ENCODE data around the gene HYAL3.

Gene HYAL3

DNA sequence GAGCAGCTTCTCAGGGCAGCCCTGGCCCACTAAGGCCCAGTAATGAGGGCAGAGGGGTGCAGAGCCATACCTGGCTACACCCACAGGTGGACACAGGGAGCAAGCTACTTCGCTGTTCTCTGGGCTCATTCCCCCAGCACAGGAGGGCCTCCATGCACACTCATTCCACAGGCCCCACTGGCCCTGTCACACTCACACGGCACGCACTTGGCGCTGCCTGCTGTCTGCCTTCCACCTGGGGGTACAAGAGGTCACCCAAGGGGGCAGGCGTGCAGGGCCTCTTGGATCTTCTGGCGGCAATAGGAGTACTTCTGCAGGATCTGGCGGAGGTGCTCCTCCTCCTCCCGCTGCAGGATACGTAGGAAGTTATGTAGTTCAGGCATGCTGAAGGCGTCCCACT, 31.1 kb upstream of the HYAL3 start:
- DNase-seq (ENCODE audit: low spot score) = no peak

DNA sequence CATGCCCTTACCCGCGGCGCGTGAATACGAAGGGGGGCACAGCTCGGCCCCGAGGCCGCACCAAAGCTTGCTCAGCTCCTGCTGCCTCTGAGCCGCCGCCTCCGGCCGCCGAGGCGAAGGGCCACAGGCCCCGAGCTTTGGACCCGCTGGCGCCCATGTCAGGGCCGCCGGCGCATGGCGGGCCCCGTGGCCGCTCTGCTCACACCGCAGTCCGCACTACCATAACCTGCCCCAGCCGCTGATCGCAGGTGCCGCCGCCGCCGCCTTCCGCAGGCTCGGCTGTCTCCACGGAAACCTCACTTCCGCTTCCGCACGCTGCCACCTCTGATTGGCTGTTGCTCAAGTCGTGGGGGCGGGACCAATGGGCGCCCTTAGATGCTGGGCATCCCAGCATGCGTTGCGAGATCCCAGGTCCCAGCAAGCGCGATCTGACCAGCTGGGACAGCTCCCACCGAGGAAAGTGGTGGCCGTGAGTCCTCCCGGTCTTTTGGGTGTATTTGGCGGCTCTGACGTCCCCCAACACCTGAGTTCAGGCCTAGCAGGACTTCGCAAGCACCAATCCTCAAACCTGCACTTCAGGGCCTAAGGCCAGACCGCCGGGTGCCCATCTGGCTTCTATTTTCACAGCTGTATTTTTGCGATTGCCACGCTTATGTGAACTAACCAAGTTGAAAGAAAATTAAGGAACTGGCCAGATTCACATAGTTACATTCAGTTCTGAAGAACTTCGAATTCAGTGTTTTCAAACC, 28.9 kb upstream of the HYAL3 start, which contains the start of gene TUSC2:
Gene TUSC2, minus strand, starts transcription at position 281 of the 749 bp plus-strand sequence. Its CDS starts 124 bp downstream, at position 157.
- peak; percentile 97 for DNase-seq (ENCODE audit: low spot score)

DNA sequence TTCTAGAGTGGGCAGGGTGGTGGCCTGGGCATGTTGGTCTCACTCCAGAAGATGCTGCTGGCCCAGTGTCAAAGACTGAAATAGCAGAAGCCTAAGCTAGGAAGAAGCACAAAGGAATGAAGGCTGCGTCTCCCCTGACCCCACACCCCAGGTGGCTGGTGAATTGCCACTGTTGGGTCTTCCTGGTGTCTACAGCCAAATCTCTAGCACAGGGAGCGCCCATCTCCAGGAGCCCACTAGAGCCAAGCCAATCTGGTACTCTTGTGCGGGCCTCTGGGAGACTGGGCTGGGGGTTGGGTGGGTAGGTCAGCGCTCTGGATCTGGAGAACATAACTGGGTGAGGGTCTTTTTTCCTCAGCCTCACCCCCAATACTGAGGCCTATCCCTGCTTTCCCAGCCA, 27.9 kb upstream of the HYAL3 start:
- DNase-seq (ENCODE audit: low spot score) = no peak

DNA sequence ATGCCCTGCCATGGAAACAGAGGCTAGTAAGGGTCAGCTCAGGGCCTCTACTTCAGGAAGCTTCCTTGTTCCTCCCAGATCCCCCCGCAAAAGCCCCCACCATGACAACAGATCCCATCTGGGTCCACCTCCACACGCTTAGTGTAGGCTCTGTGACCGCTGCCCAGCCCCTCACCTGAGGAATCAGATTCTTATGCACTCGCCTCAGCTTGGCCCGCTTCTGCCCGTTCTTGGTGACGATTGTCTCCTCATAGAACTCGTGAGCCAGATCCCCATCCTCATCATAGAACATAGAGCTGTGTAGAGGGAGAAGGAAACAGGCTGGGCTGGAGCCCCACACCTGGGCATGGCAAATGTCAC, 27.0 kb upstream of the HYAL3 start:
- no peak for DNase-seq (ENCODE audit: low spot score)

DNA sequence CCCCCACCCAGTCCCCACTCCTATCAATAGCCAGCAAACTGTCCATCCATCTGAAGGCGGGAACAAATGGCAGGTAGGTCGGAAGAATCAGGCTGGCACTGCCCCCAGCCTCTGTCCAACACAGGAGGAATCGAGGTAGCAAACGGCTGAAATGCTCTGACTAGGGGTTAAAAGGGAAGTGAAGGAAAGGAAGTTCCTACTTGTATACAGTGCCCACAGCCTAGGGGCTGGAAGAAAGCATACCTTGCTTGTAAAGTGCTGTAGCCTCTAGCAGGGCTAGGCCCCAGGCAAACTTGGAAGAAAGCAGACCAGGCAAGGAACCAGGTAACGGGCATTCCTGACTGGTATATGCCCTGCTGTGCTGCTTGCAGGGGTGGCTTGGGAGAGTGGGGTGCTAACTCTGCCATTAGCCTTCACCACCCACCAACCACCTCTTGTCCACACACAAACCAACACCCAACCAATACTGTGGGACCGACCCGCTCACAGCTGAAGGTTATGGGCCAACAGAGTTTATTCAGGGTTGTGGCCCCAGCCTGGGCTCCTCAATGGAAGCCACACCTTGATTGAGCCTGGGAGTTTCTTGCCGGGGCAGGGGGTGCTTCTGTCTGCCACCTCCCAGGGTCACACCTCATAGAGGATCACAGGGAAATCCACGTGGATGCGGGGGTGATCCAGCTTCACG, 26.4 kb upstream of the HYAL3 start:
- DNase-seq (ENCODE audit: low spot score) = no peak

DNA sequence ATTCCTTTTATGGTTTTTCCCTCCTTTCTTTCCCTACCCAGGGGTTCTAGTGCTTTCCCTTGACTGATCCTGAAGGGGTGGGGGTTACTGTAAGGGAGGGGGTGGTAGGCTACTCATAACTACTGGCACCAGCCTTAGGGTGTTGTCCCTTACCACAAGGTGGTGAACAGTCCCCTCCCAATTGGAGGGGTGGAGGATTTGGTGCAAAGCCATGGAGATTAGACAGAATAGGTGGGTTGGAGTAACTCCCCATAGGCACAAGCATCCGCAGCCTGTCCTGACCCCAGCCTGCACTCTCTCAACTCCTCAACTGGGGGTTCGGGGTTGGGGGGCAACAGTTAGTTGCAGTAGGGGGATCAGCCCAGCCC, 25.9 kb upstream of the HYAL3 start:
- no peak for DNase-seq (ENCODE audit: low spot score)

DNA sequence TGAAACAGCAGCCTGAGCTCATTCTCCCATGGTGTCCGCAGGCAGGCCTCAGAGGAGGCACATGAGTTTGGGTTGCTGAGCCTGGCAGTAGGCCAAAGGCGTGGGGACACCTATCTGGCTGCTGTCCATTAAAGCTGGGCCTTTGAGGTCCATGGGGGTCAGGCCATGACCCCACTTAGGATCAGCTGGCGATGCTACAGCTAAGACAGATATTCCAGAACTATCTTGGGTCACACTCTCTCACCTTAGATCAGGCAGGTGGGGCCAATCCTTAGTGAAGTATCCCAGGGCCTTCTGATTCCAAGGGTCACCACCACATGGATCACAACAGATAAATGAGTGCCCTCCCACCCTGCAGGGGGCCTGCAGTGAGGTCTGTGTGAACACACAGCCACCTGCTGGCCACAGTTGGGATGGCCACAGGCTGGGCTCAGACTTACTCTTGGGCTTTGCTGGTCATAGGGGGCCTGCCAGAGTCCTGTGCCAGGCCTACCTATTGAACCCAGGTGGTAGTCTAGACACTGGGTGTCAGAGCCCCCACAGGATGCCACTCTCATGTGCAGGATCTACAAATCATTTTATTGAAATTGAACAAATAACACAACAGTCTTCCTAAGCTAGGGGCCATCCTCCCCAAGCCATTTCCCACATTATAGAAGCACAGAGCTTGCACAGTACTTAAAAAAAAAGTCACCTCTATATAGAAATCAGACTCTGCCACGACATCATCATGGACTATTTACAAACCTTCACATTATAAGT, 25.3 kb upstream of the HYAL3 start:
- peak; percentile 73 for DNase-seq (ENCODE audit: low spot score)

DNA sequence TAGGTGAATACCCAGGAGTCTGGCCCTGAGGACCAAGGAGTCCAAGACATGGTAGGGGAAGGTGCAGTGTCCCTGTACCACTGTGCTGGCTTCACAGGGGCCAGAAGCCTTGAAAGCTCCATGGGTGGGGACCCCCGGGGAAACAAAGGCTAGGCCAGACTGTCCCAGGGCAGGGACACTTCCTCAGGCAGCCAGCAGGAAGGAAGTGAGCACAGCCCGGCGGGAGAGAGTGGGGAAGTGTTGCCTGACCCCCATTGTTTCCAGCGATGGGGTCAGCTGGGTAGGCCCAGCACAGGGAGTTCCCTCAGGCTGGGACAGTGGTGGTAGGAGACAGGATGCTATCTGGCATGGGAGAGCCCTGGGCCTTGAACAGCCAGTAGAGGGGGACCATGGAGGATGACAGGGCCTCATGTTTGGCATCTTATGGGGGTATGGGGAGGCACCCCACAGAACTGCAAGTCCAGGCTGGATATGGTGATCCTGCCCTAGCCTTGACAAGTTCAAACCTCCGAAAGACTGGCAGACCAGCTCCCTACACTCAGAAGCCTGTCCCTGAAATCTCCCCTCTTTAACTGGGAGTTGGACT, 24.5 kb upstream of the HYAL3 start:
- no peak for DNase-seq (ENCODE audit: low spot score)

DNA sequence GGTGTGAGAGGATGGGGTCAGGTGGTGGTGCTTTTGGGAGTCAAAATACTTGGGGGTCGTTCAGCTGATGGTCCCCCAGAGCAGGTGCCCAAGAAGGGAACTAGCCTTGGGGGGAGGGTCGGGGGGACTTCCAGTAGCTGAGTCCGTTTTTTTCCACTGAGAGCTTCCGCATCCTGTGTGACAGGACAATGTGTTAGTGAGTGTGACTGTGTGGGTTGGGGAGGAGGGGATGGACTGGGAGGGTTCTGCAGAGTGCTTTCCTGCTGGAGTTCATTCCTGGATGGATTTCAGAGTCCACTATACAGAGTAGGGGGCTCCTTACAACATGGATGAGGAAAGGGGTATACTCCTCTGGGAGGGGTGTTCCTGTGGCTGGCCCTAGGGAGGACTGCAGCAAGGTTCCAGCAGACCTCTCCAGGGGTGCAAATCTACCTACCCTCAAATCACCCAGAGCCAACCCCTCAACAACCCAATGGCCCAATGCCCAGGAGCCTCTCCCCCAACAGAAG, 23.9 kb upstream of the HYAL3 start:
- no peak for DNase-seq (ENCODE audit: low spot score)

DNA sequence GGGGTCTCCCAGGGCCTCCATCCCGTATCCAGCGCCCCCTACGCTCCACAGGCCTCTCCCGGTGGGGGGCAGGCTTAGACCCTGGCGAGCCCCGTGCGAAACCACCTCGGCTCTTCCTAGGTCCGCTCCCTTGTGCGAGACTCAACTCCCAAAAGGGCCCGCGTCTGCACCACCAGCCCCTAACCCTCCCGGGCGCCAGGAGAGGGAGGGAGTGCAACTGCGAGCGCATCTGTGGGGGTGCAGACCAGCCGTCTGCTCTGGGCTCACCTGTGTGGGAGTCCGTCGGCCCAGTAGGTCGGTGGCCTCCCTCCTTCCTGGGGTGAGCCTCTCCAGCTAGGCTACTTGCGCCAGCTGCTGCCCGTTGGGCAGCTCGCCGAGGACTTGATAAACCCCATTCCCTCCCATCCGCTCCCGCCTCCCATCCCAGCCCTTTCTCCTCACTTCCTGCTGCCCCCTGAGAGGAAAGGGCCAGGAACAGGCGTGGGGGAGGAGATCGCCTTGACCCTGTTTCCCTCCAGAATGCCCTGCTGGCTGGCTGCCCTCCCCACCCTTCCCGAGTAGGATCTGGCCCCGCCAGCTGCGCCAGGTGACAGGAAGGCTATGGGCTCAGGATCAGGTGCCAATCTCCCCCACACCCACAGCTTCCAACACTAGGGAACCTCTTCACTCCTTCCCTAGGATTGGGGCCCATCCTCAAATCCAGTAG, 23.3 kb upstream of the HYAL3 start, which contains the start of gene HYAL2:
Gene HYAL2, minus strand, starts transcription at position 360 of the 706 bp plus-strand sequence. CDS start 2,256 bp downstream, outside the sequence.
- DNase-seq (ENCODE audit: low spot score) = no peak

DNA sequence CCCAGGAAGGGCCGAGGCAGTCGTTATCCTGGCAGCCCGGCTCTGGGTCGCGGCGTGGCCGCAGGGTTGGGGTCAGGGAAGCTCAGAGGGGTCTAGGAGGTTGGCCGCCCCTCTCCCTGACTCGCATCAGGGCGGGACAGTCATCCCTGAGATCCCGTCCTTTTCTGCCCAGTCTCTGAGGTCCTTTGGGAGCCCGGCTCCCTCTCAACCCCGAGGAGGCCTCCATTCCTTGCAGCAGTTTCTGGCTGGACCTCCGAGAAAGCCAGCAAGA, 22.8 kb upstream of the HYAL3 start:
- DNase-seq (ENCODE audit: low spot score) = no peak

DNA sequence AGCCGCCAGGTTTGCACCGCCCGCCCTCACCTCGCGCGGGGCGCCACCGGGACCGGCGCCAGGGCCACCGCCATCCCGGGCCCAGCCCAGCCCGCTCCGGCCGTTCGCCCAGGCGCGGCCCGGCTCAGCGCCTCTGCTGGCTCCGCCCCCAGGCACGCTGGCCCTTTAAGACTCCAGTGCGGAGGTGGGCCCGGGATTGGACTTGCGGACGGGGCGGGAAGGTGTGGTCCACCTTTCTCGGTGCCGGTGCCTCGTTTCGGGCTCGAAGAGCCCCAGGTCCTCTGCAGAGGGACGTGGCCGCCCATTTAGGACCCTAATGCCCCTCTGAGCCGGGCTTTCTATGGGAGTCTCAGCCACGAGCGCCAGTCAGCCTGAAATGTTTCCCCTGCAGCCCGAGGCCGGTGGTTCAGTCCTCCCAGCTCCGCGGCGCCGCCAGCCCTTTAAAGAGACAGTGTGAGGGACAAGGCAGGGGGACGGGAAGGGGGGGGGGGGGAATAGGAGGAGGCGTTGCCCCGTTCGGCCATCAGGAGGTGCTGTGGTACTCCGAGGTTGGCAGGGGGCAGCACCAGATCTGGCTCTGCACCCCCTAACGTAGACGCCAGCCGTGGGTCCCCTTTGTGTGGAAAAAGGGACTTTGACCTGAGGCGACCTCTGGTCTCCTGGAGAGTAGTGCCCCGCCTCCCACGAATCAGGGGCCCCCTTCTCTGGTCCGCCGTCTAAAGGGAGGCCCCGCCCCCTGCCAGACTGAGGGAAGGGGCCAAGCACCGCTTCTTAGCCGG, 22.3 kb upstream of the HYAL3 start:
- peak; percentile 91 for DNase-seq (ENCODE audit: low spot score)

DNA sequence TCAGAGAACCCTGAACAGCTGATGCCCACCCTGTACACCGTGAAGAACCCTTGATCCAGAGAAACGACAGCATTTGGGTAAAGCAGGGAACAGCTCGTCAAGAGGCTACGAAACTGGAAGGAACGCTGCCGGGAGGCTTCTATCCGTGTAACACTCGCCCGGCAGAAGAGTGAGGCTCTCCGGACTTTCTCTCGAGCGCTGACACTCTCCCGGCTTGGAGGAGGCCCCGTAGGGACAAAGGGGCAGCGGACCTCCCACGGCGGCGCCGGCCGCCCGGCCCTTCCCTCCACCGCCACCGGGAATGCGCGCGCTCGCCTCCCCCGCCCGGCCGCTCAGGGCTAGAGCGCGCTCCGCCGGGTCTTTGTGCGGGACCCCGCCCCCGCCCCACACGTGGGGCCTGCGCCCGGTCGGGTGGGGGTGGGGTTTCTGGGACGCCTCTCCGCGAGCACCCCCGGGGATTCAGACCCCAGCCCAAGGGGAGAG, 21.7 kb upstream of the HYAL3 start:
- DNase-seq (ENCODE audit: low spot score) = peak; percentile 68

DNA sequence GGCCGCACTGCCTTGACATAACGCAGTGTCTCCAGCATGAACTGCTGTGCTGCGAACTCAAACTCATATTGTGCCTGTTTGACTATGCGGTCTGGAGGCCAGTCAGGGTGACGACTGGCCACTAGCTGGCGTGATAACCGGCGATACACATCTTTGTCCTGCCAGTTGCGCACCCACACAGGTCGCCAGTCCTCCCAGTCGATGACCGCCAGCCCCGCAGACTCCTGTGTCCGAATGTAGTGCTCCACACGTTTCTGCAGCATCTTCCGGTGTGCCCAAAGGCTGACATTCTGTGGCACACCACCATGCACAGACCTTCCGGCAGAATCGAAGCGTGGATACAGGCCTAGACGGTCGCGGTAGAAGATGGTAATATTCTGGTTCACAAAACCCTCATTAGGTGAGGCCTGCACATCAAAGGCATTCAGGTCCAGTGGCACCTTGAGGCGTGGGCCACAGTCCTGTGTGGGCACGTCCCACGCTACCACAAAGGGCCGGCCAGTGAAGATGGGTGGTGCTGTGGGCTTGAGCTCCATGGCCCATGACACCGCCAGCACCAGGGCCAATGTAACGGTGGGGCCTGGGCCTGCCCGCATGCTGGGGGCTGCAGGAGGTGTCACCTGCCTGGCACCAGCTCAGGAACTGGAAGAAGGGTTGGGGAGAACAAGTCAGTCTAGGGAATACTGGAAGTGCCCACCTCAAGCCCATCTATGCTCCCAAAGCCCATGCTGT, 20.9 kb upstream of the HYAL3 start:
- no peak for DNase-seq (ENCODE audit: low spot score)

DNA sequence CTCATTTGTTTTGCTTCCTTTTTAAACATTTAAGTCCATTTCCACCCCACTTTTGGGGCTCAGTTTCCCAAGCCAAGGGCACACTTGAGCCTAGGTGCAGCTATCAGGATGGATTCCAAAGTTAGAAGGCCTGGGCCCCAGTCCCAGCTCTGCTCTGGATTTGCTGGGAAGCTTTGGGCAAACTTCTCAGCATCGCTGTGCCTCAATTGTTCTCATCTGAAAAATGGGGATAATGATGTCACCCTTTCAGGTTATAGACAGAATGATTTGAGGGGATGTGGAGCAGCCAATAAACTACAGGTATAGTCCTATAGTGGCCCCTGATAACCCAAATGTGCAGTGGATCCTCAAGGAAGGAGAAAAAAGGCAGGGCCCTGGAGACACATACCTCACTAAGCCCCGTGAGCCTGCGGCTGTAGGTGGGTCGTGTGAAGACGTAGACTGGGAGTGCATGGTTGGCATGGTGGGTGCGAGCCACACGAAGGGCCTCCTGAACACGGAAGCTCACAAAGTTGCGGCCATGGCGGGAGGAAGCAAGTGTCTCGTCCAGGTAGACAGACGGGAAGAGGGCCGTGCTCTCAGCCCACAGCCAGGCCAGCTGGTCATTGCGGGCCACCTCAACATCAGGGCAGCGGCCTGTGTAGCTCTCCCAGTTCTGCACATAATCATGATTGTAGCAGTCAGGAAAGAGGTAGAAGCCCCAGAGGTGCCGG, 20.1 kb upstream of the HYAL3 start:
- DNase-seq (ENCODE audit: low spot score) = no peak

DNA sequence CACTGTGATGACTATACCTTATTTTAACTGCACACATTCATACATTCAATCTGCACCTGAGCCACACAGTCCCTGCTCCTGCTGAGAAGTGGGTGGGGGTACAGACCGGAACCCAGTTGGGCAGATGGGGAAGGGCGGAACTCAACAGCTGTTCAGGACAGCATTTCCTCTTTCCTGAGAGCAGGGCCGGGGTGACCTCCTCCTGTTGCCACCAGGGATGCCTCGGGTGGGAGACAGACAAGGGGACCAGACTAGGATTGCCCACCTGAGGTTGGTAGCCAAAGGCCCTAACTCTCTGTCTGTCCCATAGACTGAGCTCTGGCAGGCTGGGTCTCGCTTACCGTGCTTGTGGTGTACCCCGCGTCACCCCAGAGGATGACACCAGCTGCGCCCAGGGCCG, 19.4 kb upstream of the HYAL3 start:
- no peak for DNase-seq (ENCODE audit: low spot score)

DNA sequence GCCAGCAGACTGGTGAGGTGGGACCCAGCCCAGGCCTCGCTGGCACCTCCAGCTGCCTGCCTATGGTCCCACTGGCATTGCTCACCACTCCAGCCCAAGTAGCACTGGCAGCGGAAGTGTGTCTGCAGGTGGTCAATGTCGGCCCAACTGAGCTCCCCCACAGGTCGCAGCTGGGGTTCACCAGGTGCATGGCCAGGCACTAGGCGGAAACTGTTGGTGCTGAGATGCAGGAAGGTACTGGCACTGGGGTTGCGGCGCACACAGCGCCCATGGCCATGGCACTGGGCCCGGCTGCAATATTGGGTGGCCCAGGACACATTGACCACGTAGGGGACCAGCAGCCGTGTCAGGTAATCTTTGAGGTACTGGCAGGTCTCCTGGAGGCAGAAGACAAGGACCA, 19.0 kb upstream of the HYAL3 start:
- DNase-seq (ENCODE audit: low spot score) = no peak

DNA sequence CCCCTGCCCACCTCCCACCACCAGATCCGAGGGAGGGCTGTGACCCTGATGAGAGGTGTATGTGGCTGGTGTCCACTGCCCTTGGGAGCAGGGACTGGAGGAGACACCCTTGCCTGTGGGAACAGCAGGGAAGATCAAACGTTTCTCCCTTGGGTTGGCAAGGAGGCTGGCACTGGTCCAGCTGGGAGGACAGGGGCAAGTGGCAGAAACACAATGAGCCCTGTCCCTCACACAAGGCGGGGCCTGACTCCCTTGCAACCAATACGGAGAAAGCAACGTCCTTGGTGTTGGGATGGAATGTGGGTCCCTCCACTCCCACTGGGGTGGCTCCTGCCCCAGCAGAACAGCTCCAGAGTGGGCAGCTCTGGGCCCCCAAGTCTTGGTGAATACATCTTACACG, 18.1 kb upstream of the HYAL3 start:
- DNase-seq (ENCODE audit: low spot score) = no peak

DNA sequence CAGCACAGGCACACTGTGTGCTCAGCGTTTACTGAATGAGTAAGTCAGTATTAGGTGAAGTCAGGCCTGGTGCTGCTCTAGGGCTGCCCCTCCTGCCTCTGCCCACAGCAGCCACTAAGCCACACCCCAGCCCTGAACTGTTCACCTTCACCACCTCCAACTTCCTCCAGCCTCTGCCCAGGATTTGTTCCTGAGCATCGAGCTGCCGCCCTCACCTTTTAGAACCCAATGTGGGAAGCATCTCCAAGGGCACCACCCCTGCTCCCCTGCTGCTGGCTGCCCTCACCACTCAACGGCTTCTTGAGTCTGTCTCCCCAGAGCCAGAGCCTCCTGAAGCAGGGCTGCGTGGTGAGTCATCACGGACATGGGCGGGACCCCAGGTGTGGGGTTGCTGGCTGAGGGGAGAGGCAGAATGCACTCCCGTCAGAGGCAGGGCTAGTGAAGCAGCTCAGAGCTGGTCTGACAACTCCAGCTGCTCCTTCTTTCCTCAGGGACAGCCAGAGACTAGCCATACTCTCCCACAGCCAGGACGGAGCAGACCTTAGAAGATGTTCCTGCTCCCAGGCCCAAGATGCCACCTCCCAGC, 17.5 kb upstream of the HYAL3 start:
- no peak for DNase-seq (ENCODE audit: low spot score)

All from RKO (cell line).